NCI-H2107 treated with DMSO at 0.1 percent for 48 hours (cell line): ENCODE data around the gene MYO1E.
"Not testable (repeated sequence)": the region's sequence is repeated elsewhere in the genome, so short reads cannot be mapped to it uniquely, and the experiment has no call there.

Source experiments
- DNase-seq: peaks from one replicate; lab custom pipeline; 2025; ENCODE audit not compliant: unreplicated experiment; lab: John Stamatoyannopoulos, UW

The MYO1E gene

DNA sequence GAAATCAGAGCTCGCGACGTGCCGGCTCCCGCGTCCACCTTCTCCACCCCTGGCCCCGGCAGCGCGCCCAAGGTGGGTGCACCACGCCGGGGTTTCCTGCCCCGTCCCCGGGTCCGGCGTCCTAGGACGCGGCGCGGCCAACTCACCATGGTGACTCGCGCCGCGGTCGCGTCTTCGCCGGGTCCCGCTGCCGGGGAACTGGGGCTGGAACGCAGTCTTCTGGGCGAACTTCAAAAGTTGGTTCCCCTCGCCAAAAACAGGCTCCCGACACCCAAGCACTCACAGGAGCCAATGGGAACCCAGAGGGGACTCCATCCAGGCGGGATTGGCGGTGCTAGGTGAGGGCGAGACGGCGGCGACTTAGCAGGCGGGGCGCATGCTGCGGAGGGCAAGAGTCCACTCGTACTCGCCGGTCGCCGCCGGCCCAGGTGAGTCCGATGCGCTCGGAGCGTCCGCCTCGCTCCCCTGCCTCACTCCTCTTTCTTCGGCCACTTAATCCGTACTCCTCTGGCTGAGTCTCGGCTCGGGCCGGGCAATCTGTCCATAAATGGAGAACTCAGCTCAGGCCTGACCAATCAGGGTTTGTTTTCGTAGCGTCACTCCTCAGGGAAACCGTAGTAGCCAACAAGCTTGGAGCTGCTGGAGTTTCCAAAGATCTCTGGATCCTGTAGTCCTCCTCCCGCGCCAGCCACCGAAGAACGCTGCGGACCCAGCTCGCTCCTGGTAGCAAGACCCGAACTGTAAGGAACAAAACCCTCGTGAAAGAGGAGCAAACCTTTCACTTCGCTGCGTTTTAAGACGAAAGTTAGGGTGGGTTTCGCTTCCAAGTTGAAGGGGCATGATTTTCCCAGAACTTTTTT lies at the start of gene MYO1E:
TSS of gene MYO1E (minus strand) at position 520 of the 860 bp plus-strand sequence. CDS start at position 149, 371 bp downstream.
- peak; percentile 71 for DNase-seq

DNA sequence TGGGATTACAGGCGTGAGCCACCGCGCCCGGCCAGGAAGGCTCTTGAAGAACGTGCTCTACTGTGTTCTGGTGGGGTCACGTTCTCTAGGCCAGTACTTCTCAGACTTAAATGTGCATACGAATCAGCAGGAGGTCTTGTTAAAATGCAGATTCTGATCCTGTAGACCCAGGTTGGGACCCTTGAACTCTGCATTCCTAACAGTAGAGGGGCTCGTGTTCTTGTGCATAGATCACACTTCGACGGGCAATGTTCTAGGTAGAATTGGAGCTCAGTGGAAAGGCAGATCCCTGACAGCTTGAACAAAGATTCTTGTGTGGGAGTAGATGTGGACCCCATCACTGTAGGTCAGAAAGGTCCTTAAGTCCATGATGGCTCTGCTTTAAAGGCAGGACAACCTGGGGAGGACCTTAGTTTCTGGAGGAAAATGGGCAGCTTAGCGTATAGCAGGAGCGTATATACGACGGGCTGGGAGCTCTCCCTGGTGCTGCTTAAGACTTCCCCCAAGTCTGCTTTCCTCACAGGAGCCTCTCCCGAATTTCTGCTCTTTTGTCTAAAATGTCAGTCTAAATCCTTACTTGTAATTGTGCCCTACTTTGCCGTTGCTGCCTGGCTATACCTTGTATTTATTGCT lies 48.4 kb upstream of the MYO1E start:
- DNase-seq, result no peak

DNA sequence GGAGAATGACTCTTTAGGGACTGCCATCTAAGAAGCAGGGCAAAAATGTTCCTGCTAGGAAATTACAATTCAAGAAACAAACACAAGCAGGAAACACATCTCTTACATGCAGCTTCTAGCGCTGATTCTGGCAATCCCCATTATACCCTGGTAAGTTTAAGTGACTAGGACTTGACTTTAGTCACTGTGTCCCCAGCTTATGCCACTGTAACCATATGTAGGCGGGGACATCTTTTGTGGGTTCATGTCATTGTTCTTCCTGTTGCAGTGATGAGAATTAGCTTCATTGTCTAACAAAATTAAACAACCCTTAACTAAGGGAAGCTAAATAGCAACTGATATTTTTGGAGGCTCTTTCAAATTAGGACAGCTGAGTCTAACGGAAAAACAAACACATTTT lies 47.4 kb upstream of the MYO1E start:
- DNase-seq, result no peak

- no peak for DNase-seq
Measured at GRCh38 chr15:59419170-59419569, 46.5 kb upstream of the MYO1E start.

DNA sequence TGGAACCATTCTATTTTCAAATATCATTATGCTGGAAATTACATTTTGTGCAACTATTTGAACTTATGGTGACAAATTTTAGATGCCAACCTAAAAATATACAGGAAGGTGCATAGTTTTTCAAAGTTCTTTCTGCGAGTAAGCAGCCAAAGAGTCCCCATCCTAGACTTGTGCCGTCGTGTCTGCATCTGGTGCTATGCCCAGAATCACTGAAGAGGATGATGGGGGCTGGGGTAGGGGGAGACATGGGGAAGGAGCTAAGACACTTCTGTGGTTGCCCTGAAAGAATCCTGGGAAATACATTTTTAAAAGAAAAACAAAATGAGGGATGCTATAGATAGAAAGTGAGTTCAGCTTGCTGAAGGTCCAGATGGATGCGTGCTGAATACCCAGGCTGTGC lies 44.1 kb upstream of the MYO1E start:
- no peak for DNase-seq

- no peak for DNase-seq
Measured at GRCh38 chr15:59413577-59413976, 40.9 kb upstream of the MYO1E start.

GRCh38 chr15:59410391-59410896 lies 37.8 kb upstream of the MYO1E start:
- no peak for DNase-seq

GRCh38 chr15:59407946-59408345 lies 35.3 kb upstream of the MYO1E start:
- DNase-seq, result no peak

DNA sequence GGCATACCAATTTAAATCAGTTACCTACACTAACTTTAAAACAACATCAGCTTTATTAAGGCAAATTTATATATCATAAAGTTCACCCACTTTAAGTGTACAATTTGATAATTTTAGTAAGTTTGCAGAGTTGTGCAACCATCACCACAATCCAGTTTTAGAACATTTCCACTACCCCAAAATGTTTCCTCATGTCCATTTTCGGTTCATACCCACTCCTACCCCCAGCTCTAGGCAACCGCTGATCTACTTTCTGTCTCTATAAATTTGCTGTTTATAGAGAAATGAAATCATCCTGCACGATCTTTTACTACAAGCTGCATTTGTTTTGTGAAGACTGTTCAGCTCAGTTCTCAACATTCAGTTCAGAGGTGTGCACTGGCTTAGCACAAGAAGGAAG lies 33.8 kb upstream of the MYO1E start:
- DNase-seq, result no peak

DNA sequence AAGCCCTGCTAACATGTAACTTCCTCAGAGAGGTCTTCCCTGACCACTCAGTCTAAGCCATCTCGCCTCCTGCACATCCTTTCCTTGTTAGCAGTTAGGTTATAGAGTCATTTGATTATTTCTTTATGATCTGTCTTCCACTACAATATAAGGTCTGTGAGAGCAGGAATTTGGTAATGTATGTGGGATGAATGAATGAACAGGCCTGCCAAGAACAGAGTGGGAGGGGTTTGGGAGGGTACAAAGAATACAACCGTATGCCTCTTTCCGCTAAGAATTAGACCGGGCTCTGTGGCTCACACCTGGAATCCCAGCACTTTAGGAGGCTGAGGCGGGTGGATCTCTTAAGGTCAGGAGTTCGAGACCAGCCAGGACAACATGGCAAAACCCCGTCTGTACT lies 32.4 kb upstream of the MYO1E start:
- no peak for DNase-seq

GRCh38 chr15:59401824-59402569 lies 29.3 kb upstream of the MYO1E start:
- peak; percentile 81 for DNase-seq

GRCh38 chr15:59401051-59401823 lies 28.6 kb upstream of the MYO1E start:
- DNase-seq, result not testable (repeated sequence)

DNA sequence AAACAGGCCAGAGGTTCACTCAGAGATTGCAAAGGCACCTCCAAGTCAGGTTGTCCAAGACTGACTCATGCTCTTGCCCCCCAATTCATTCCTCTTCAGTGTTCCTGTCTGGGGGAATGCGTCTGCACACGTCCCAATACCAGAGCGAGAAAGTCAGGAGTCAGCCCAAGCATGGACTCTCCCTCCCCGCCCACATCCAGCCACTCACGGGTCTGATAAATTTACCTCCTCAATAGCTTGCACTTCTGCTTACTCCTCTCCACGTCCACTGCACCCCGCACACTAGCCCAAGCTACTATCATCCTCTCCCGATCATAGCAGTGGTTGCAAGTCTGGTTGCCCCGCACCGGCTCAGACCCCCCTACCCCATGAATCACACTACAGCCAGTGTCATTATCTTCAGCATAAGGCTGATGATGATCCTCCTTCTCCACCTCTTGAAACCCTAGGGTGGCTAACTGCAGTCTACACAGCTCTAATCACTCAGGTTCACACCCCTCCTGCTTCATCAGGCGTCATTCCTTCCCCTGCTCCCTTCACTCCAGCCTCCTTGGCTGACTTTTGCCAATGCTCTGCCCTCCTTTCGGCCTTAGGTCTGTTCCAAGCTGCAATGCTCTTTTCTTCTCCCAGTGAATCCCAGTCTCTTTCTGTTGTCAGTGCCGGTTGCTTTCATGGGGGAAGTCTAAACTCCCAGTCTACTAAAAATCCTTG lies 27.6 kb upstream of the MYO1E start:
- no peak for DNase-seq

GRCh38 chr15:59399465-59400102 lies 26.9 kb upstream of the MYO1E start:
- no peak for DNase-seq

DNA sequence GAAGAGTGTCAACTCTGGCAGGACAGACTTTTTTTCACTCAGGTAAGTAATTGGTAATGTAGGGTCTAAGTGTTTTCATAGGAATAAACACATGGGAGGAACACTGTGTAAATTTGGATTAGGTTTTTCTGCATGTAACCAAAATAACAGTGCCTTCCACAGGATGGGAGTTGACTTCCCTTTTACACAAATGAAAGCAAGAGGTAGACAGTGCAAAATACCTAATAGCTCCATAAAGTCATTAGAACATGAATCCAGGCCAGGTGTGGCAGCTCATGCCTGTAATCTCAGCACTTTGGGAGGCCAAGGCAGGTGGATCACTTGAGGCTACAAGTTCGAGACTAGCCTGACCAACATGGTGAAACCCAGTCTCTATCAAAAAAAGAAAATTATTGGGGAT lies 25.5 kb upstream of the MYO1E start:
- no peak for DNase-seq

DNA sequence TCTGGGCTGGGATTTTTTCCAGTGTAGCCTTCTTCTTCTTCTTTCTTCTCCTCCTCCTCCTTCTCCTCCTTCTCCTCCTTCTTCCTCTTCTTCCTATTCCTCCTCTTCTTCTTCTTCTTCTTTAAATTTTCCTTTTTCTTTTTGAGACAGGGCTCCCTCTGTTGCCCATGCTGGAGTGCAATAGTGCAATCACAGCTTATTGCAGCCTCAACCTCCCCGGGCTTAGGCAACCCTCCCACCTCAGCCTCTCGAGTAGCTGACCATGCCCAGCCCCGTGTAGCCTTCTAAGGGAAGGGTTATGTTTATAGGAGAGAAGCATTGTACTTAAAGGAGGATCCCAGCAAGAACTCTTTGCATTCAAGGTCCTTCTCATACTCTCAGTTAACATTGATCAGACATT lies 24.0 kb upstream of the MYO1E start:
- DNase-seq, result no peak

- no peak for DNase-seq
Measured at GRCh38 chr15:59396211-59396610, 23.5 kb upstream of the MYO1E start.

GRCh38 chr15:59394166-59394661 lies 21.5 kb upstream of the MYO1E start:
- no peak for DNase-seq

- no peak for DNase-seq
Measured at GRCh38 chr15:59392299-59392698, 19.6 kb upstream of the MYO1E start.

DNA sequence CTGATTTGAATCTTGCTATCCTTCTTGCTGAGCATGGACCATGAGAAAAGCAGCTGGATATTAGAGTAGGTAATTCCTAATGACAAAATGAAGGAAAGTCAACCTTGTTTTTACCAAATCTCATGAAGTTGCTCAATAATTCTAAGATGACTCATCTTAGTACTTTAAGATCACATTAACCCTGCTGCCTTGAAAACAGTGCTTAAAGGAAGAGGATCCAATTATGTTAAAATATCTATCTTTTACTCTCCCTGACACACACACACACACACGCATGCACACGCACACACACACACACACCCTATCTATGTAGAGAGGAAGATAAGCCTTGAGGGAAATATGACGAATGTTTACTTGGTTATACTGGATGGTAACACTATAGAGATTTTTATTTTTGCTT lies 16.0 kb upstream of the MYO1E start:
- DNase-seq, result no peak
